ENCODE measurements around the gene EFL1.
"Not testable (repeated sequence)": the region's sequence is repeated elsewhere in the genome, so short reads cannot be mapped to it uniquely, and the experiment has no call there.

- not testable (repeated sequence) for TF ChIP-seq HMGXB4 (CRISPR knock-in tag; IDR thresholded peaks at IDR 0.05); ZNF396 (CRISPR knock-in tag; IDR thresholded peaks at IDR 0.05; ENCODE audit: borderline replicate concordance); IRF2 (CRISPR knock-in tag; IDR thresholded peaks at IDR 0.05; ENCODE audit: borderline replicate concordance, low read depth); ATF3 (CRISPR knock-in tag; conservative IDR thresholded peaks at IDR 0.05); NR3C1 (CRISPR knock-in tag; conservative IDR thresholded peaks at IDR 0.05; ENCODE audit: low read depth); FOXK1 (CRISPR knock-in tag; IDR thresholded peaks at IDR 0.05); GABPB1 (CRISPR knock-in tag; IDR thresholded peaks at IDR 0.05); ATF1 (CRISPR knock-in tag; IDR thresholded peaks at IDR 0.05); ZNF512 (CRISPR knock-in tag; IDR thresholded peaks at IDR 0.05; ENCODE audit: borderline replicate concordance)
- TF ChIP-seq, protein P1, sequence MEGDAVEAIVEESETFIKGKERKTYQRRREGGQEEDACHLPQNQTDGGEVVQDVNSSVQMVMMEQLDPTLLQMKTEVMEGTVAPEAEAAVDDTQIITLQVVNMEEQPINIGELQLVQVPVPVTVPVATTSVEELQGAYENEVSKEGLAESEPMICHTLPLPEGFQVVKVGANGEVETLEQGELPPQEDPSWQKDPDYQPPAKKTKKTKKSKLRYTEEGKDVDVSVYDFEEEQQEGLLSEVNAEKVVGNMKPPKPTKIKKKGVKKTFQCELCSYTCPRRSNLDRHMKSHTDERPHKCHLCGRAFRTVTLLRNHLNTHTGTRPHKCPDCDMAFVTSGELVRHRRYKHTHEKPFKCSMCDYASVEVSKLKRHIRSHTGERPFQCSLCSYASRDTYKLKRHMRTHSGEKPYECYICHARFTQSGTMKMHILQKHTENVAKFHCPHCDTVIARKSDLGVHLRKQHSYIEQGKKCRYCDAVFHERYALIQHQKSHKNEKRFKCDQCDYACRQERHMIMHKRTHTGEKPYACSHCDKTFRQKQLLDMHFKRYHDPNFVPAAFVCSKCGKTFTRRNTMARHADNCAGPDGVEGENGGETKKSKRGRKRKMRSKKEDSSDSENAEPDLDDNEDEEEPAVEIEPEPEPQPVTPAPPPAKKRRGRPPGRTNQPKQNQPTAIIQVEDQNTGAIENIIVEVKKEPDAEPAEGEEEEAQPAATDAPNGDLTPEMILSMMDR (IDR thresholded peaks at IDR 0.05): not testable (repeated sequence)
Measured at GRCh38 chr15:82311321-82311720, 48.8 kb upstream of the EFL1 start.

Data from WTC11 (cell line).